Measurements from ENCODE around the gene SUOX.
"Not testable (repeated sequence)": the region's sequence is repeated elsewhere in the genome, so short reads cannot be mapped to it uniquely, and the experiment has no call there.

Gene SUOX

DNA sequence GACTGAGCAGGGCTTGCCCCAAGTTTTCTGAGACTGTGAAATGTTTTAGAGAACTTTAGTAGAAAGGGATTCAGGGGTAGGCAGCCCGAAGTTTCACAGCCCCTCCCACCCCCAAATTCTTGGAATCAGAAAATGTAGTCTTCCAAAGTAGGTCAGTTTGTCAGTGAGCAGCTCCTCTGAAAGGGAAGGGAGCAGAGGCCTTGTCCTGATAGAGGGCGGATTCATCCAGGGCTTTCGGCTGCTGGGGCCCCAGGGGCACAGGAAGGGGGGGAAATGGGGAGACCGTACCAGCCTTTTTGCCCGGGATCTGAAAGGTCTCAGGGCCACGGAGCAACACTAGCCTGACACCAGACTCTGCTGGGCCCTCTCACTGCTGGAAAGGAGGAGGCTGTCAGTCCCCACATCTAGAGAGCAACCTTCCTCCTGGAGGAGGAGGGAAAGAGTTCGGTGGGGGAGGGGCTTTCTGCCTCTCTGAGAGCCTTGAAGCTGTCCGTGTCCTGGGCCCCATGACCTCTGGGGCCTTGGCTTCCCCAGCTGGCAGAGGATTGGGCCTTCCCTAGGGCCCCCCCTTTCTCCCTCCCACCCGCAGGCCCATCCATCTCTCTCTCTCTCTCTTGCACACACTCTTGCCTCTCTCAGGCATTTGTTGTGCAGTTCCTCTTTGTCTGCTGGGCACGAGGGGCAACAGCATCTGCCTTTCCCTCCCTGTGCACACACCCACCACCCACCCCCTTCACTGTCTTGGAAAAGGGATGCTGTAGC lies 23.5 kb downstream of the SUOX start, which contains the start of gene IKZF4:
Gene IKZF4, plus strand, starts transcription at position 621 of the 762 bp plus-strand sequence. CDS start 451 bp downstream, outside the sequence.
- DNase-seq (ENCODE audit: low spot score): no peak

DNA sequence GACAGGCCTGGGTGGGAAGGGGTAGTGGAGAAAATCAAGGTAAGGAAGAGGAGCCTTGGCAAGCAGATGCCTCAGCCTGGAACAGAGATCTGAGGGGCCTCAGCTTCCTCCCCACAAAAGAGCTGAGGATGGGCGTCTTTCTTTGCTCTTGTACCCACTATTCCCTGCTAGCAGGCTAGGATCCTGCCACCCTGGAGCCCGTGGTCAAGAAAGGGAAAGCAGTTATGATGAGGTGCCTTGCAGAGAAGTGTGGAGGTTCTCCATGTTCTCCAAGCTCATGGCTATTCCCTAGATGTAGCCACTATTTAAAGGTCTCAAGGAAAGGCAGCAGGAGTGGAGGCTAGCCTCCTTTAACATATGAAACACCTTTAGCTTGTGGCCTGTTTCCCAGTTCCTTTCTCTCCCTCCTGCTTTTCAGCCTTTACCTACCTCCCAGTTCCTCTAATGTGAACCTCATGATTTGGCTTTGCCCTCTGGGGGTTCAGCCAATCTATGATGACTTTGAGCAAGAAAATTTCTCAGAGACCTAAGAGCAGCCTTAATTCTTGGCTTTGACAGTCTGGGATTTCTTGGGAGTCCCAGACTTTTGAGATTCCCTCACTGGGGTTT lies 24.9 kb downstream of the SUOX start:
- DNase-seq (ENCODE audit: low spot score): no peak

DNA sequence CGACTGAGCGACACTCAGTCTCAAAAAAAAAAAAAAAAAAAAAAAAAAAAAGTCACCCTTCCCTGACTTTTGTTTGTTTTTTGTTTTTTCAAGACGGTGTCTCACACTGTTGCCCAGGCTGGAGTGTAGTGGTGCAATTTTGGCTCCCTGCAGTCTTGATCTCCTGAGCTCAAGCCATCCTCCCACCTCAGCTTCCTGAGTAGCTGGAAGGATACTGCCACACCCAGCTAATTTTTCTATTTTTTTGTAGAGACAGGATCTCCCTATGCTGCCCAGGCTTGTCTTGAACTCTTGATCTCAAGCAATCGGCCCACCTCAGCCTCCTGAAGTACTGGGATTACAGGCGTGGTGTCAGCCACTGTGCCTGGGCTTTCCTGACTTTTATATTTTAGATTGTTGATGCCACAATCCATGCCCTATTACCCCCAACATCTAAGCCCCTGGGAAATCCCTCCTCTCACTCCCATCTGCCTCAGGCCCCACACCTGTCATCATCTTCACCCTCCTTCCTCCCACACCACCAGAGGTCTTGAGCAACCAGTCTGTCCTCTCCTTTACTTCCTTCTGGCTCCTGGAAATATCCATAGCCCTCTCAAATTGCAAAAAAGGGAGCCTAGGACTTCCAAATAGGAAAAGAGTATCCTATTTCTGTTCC lies 31.6 kb downstream of the SUOX start:
- DNase-seq (ENCODE audit: low spot score): no peak

DNA sequence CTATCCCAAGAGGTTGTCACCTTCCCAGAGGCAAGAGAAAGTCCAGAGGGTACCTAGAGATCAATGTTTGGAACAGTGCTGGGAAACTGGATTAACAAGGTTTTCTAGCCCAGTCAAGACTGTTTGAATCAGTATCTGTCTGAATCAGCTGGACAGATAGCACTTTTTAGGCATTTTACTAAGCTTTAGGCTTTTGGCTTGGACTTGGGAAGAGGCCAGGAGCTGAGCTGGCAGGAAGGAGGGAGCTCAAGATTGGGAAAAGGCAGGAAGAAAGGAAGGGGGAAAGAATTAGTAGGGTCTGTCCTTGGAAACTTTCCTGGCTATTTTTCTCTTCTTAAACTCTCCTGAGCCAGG lies 32.1 kb downstream of the SUOX start:
- no peak for DNase-seq (ENCODE audit: low spot score)

DNA sequence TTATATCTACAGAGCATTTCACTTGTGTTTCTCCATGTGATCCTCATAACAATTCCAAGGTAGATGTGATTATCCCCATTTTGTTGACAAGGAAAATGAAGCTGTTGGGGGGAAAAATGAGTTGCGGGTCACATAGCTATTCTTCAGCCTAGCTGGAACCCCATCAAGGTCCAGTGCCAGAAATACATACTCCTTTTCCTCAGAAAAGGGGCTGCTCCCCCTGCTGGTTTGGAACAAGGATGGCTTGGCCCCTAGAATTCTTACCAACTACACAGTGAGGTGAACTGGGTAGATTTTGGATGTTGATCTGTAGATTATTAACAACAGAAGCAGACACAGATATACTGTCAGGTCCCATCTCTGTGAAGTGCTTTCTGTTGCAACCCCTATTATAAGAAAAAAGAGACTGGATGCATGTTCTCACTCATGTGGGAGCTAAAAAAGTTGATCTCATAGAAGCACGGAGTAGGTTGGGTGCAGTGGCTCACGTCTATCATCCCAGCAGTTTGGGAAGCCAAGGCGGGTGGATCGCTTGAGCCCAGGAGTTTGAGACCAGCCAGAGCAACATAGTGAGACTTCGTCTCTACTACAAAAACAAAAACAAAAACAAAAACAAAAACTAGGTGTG lies 32.7 kb downstream of the SUOX start:
- DNase-seq (ENCODE audit: low spot score): peak; percentile 58

DNA sequence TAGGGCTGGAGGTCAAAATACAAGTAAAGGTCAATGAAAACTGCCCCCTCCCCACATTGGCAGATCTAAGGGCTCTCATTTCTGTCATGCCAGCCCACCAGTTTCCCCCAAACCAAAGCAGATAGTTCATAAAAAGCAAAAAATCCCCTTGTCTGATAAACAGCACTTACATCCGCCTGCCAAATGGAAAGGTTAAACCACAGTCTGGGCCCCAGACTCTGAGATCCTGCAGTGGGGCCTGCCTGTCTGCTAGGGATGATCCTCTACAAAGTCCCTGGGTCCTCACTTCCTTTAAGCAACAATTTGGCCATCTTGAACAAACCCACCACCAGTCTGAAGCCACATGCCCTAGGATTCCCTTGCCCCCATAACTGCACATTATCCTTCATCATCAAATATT lies 34.9 kb downstream of the SUOX start:
- DNase-seq (ENCODE audit: low spot score): no peak

DNA sequence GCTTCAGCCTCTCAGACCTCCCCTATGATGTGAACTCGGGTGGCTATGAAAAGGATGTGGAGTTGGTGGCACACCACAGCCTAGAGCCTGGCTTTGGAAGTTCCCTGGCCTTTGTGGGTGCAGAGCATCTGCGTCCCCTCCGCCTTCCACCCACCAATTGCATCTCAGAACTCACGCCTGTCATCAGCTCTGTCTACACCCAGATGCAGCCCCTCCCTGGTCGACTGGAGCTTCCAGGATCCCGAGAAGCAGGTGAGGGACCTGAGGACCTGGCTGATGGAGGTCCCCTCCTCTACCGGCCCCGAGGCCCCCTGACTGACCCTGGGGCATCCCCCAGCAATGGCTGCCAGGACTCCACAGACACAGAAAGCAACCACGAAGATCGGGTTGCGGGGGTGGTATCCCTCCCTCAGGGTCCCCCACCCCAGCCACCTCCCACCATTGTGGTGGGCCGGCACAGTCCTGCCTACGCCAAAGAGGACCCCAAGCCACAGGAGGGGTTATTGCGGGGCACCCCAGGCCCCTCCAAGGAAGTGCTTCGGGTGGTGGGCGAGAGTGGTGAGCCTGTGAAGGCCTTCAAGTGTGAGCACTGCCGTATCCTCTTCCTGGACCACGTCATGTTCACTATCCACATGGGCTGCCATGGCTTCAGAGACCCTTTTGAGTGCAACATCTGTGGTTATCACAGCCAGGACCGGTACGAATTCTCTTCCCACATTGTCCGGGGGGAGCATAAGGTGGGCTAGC lies 37.7 kb downstream of the SUOX start:
- DNase-seq (ENCODE audit: low spot score): no peak

DNA sequence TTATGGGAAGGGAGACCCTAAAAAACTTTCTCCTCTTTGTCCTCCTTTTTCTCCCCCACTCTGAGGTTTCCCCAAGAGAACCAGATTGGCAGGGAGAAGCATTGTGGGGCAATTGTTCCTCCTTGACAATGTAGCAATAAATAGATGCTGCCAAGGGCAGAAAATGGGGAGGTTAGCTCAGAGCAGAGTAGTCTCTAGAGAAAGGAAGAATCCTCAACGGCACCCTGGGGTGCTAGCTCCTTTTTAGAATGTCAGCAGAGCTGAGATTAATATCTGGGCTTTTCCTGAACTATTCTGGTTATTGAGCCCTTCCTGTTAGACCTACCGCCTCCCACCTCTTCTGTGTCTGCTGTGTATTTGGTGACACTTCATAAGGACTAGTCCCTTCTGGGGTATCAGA lies 40.1 kb downstream of the SUOX start:
- DNase-seq (ENCODE audit: low spot score): no peak

DNA sequence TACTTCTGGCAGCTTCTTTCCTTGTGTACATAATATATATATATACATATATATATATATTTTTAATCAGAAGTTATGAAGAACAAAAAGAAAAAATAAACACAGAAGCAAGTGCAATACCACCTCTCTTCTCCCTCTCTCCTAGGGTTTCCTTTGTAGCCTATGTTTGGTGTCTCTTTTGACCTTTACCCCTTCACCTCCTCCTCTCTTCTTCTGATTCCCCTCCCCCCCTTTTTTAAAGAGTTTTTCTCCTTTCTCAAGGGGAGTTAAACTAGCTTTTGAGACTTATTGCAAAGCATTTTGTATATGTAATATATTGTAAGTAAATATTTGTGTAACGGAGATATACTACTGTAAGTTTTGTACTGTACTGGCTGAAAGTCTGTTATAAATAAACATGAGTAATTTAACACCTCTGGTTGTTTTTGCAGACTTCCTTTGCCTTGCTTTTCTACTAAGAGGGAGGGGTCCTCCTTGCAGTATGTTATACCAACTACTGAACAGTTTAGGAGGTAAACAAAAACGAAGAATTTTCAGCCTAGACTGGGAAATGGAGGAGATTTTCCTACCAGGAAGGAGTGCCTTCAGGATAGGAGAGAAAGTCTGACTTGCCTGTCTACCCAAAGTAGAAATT lies 41.1 kb downstream of the SUOX start:
- no peak for DNase-seq (ENCODE audit: low spot score)

DNA sequence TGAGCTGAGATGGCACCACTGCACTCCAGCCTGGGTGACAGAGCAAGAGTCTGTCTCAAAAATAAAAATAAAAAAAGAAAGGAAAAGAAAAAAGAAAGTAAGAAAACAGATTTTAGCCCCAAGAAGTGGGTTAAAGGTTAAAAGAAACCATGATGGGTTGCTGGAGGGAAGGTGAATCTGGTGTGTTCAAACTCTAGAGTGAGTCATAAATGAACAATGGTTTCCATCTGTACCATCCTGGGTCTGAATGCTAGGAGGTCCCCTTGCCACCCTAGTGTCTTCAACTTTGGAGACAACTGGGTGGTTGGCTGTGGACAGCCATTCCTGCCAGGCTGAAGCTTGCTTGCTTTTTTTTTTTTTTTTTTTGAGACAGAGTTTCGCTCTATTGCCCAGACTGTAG lies 43.1 kb downstream of the SUOX start:
- DNase-seq (ENCODE audit: low spot score): no peak

DNA sequence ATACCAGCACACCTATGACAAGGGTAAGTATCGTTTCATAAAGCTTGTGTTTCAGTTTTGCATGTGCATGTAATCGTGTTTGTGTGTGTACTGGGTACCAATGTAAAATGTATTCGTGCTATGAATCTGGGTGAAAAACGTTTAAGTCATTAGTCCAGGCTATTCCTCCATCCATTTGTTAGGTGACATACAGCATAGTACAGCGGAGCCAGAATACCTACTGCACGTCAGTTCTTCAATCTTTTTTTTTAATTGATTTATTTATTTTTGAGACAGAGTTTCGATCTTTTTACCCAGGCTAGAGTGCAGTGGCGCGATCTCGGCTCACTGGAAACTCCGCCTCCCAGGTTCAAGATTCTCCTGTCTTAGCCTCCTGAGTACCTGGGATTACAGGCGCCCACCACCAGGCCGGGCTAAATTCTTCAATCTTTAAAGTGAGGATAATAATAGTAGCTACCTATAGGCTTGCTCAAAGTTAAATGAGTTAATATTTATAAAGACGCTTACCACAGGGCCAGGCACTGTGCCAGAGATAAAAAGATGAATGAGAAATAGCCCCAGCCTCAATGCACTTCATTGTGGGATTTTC lies 44.0 kb downstream of the SUOX start:
- DNase-seq (ENCODE audit: low spot score): no peak

DNA sequence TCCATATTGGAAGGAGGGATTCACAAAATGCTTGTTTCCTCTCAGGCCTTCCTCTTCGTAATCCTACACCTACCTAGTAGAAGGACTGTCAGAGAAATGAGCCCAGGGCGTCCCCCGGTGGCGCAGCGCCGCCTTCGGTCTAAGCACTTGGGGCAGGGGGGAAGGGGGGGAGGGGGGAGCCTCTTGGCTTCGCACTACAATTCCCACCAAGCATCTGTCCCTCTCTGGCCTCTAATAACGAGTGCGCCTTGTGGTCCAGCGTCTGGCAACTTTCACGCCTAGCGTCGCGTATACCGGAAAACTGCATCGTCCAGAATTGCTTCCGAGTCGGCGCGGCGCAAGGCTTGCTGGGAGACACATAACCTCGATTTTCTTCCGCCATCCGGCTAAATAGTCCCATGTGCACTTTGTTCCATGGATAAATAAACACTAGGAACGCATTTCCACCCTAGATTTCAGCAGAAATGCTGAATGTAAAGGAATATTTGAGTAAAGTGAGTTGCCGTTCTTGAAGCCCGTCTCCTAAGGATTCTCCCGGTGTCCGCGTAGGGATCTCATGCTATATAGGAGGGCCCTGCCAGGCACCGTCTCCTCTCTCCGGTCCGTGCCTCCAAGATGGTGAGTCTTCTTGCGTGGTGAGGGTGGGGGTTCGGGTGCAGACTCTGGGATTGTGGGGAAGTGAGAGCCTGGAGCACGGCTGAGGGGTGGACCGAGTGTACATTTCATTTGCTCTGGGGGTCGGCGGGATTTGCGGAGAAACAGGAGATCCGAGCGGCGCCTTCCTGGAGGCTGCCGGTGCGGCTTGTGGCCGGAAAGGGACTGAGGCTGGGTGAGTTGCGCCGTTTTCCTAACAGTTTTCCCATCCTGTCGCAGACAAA lies 44.7 kb downstream of the SUOX start, which contains the start of gene RPS26:
Gene RPS26, plus strand, starts transcription at position 367 of the 878 bp plus-strand sequence. Its CDS starts 249 bp downstream, at position 616.
- peak; percentile 96 for DNase-seq (ENCODE audit: low spot score)

DNA sequence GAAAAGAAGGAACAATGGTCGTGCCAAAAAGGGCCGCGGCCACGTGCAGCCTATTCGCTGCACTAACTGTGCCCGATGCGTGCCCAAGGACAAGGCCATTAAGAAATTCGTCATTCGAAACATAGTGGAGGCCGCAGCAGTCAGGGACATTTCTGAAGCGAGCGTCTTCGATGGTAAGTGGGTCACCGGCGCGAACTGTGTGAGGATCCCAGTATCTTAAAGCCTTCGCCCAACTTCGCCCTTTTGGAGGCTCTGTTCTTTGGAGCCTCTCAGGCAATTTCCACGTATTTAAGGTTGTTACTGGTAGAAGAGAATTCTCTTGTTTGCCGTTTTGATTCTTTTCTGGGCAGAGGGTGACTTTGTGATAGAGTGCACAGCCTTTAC lies 45.3 kb downstream of the SUOX start:
- DNase-seq (ENCODE audit: low spot score): not testable (repeated sequence)

DNA sequence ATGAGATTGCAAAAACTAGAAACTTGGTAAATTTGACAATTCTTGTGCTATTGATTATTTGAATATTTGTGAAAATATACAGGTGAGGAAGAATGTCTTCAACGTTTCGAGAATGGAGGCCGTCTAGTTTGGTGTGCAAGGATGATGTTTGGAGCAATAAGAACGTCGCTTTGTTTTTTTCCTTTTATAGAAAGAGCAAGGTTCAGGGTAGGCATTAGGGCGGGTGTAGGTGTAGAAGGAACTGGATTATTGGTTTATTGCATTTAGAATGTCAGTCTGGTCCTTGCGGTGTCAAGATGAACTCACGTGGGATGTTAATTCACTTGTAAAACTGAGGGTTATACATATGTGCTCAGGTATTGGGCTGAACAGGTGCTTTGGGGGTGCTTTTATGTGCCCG lies 45.8 kb downstream of the SUOX start:
- no peak for DNase-seq (ENCODE audit: low spot score)

DNA sequence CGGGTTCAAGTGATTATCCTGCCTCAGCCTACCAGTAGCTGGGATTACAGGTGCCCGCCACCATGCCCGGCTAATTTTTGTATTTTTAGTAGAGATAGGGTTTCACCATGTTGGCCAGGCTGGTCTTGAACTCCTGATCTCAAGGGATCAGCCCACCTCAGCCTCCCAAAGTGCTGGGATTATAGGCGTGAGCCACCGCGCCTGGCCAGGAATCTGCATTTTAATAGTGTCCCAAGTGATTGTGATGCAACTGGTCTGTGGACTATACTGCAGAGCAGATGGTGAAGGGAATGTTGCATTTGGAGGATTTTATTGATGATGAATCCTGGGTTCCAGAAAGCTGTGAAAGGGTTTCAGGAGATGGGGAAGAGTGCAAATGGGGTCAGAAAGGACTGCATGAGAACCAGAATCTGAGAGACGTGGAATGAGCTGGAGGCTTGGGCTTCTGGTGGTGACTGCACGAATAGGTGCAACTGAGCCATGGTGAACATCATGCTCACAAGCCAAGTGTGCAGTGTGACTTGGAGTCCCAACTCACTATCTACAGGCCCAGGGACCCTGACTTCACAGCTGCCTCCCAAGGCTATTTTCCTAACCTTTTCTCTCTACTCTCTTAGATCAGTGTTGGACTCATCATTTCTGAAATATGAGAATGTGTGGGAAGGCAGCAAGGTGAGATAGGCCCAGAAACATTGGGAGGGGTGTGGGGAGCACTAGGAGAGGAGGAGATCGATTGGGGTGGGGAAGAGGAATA lies 49.1 kb downstream of the SUOX start:
- no peak for DNase-seq (ENCODE audit: low spot score)

DNA sequence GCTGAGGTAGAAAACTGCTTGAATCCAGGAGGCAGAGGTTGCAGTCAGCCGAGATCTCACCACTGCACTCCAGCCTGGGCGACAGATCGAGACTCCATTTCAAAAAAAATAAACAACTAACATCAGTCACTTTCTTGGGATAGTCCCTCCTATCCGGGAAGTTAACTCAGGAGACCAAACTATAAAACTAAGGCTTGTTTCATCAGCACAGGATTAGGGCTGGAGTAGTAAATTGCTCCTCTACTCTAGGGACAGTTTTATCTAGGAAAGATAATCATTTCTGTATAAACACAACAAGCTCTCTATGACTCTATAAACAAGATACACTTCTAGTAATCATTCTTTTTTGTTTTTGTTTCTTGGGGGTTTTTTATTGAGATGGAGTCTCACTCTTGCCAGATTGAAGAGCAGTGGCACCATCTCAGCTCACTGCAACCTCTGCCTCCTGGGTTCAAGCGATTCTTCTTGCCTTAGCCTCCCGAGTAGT lies 56.4 kb downstream of the SUOX start:
- DNase-seq (ENCODE audit: low spot score): no peak

Measured in kidney capillary endothelial cell (primary cell).